ENCODE measurements around the gene TIGD3. TPM values are rescaled to one million over a fixed set of nuclear protein-coding genes. Genes with fewer than 3 reads are reported as not detected.

The TIGD3 gene
- total and polyA plus RNA-seq, 2 of the 8 experiments (the other 6 are each of a cell fraction or from before 2014, with no cell fraction given): 1.1 to 1.3 TPM

- no peak overlapping the region for H3K4me2 ChIP-seq (ENCODE audit: insufficient read depth in 1 of 2, low read depth in 2 of 2, low read length in 2 of 2)
- no peak overlapping the region for H2BK5ac ChIP-seq (ENCODE audit: low read depth, low read length)
- DNase-seq (ENCODE audit: low read depth in 1 of 2, low spot score in 2 of 2) (no peak), FAIRE-seq (no peak)
- no peak overlapping the region for H3K18ac ChIP-seq (ENCODE audit: extremely low read depth, low read length)
- H3K9ac ChIP-seq (replicated peaks in 1 of 4; ENCODE audit: extremely low read depth in 1 of 4, low read depth in 3 of 4, low read length in 3 of 4): no peak overlapping the region
- peaks cover 7% of the 10 kb centered on the region; the same call in 1 of the 2 replicates for H3K23me2 ChIP-seq (ENCODE audit: low read depth, low read length)
- CTCF ChIA-PET (ENCODE audit: partially characterized antibody): interaction anchor here (1.3 to 52.8 kb wide), 5 partner anchors 9 to 85 kb away, joined by 3 to 1179 read pairs (median 4); partner anchors contain the start of genes DPF2 and POLA2
- no peaks in the 10 kb centered on the region for H3K9me3 ChIP-seq (ENCODE audit: insufficient read depth in 2 of 2, low read depth in 1 of 2, low read length in 1 of 2)
- peak overlapping the region; percentile 57; the same call in 1 of the 2 replicates for H4K8ac ChIP-seq (ENCODE audit: extremely low read depth, insufficient read depth, low read length)
- peaks cover 0 to 15% (median 10%) of the 10 kb centered on the region in 4 experiments; a peak in 5 of 7 replicates for H3K27me3 ChIP-seq (replicated peaks in 1 of 4; ENCODE audit: control insufficient read depth in 3 of 4, extremely low read depth in 1 of 4, insufficient read depth in 3 of 4, low read length in 3 of 4)
- TF ChIP-seq SRF (IDR thresholded peaks at IDR 0.05; ENCODE audit: low read depth, low read length) (no peak), SP2 (IDR thresholded peaks at IDR 0.05; ENCODE audit: low read length) (no peak), SAP30 (IDR thresholded peaks at IDR 0.05; ENCODE audit: insufficient read depth, insufficient replicate concordance, low read length) (no peak), ASH2L (IDR thresholded peaks at IDR 0.05; ENCODE audit: low read length) (no peak), POLR2A (IDR thresholded peaks at IDR 0.05; ENCODE audit: control extremely low read depth in 1 of 2, low read depth in 2 of 2, low read length in 2 of 2) (no peak), EP300 (IDR thresholded peaks at IDR 0.05; ENCODE audit: borderline replicate concordance in 1 of 2, low read depth in 2 of 2, low read length in 2 of 2) (no peak), SP1 (IDR thresholded peaks at IDR 0.05; ENCODE audit: low read depth, low read length) (no peak), SUZ12 (IDR thresholded peaks at IDR 0.05; ENCODE audit: low read length) (no peak)
- H3K23ac ChIP-seq (ENCODE audit: insufficient read length): no peak overlapping the region
- H2BK120ac ChIP-seq (replicated peaks; ENCODE audit: low read depth, low read length): no peak overlapping the region
- H3K14ac ChIP-seq (ENCODE audit: insufficient read length): no peak overlapping the region
- H2AK5ac ChIP-seq (ENCODE audit: low read depth, low read length): no peak overlapping the region
- peaks cover 0 to 10% of the 10 kb centered on the region in 2 experiments for H4K20me1 ChIP-seq (replicated peaks in 1 of 2; ENCODE audit: control insufficient read depth in 1 of 2, insufficient read depth in 2 of 2, low read length in 2 of 2)
- no peak overlapping the region for H3K56ac ChIP-seq (replicated peaks; ENCODE audit: insufficient read length, low read depth, low read length)
- H3K79me2 ChIP-seq (ENCODE audit: control insufficient read depth in 1 of 2, insufficient read depth in 2 of 2, low read length in 2 of 2): no peaks in the 10 kb centered on the region
- H2BK20ac ChIP-seq (ENCODE audit: low read length): no peak overlapping the region
- H4K91ac ChIP-seq (replicated peaks; ENCODE audit: insufficient read length, low read length): no peak overlapping the region
- H3K4me3 ChIP-seq (ENCODE audit: extremely low read depth in 1 of 4, insufficient read depth in 2 of 4, low read depth in 3 of 4, low read length in 4 of 4): no peak overlapping the region
- POLR2A ChIA-PET (ENCODE audit: partially characterized antibody): interaction anchor here (1.0 to 14.1 kb wide), 10 partner anchors 8 to 104 kb away, joined by 3 to 208 read pairs (median 4); partner anchors contain the start of genes DPF2 and POLA2
- WGBS, 2 experiments (ENCODE audit: extremely low coverage in 1 of 2, insufficient coverage in 1 of 2, insufficient read length in 1 of 2, insufficient replicate concordance in 2 of 2, low coverage in 1 of 2, low lambda C conversion rate in 2 of 2, missing lambda C conversion rate in 1 of 2): 85% methylated on average over 5 of the region's 5 CpGs; no CpG with 5 or more reads in 1 of the 2 experiments
- H2BK12ac ChIP-seq (ENCODE audit: low read depth, low read length): no peak overlapping the region
- H3K27ac ChIP-seq (ENCODE audit: low read depth, low read length): no peak overlapping the region
- H2BK15ac ChIP-seq (ENCODE audit: low read length): no peak overlapping the region
- H4K5ac ChIP-seq (ENCODE audit: insufficient read length, low read depth, low read length): no peak overlapping the region
- no peaks in the 10 kb centered on the region; the same call in 1 of the 2 replicates for H3K79me1 ChIP-seq (ENCODE audit: low read depth, low read length)
- H3K4ac ChIP-seq (replicated peaks; ENCODE audit: insufficient read length, low read depth, low read length): no peak overlapping the region
- H2AFZ ChIP-seq (ENCODE audit: low read length): no peak overlapping the region
- peaks cover 0 to 6% (median 3%) of the 10 kb centered on the region in 4 experiments; a peak in 6 of 7 replicates for H3K4me1 ChIP-seq (replicated peaks in 1 of 4; ENCODE audit: control insufficient read depth in 3 of 4, insufficient read depth in 4 of 4, low read length in 3 of 4)
- no peaks in the 10 kb centered on the region for H3K36me3 ChIP-seq (ENCODE audit: control insufficient read depth in 2 of 4, insufficient read depth in 4 of 4, low read length in 3 of 4)
Measured at GRCh38 chr11:65311170-65311678, 43.3 kb upstream of the TIGD3 start.

All from H1 (cell line).